ENCODE data around the gene MYO7A.

Gene MYO7A

DNA sequence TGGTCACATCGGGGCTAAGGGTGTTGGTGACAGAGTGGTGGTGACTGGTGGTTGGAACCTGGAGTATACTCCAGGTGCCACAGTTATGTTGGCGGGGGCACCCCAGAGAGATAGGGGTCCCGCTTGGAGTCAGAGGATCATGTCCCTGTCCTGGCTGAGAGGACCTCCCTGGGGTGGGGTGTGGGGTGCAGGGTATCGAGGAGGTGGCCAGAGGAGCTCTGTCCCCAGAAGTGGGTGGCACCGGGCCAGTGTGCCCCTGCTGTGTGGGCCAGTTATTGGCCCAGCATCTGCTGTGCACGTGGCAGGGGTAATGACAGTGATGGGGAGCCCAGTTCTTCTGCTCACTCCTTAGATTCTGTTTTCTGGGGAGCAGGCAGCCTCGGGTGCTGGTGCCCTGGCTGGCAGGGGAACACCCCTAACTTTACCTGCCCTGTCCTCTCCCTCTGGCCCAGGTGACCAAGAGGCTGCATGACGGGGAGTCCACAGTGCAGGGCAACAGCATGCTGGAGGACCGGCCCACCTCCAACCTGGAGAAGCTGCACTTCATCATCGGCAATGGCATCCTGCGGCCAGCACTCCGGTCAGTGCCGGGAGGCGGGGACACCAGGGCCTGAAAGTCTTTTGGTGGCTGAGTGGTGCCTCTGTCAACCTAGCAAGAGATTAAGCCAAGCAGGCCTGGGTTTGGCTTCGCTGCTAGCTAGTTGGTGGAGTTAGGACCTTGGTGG is 56.3 kb downstream of the MYO7A start:
- no peak for DNase-seq (ENCODE audit: low spot score)

- no peak for DNase-seq (ENCODE audit: low spot score)
Measured at GRCh38 chr11:77186302-77186701, 58.3 kb downstream of the MYO7A start.

DNA sequence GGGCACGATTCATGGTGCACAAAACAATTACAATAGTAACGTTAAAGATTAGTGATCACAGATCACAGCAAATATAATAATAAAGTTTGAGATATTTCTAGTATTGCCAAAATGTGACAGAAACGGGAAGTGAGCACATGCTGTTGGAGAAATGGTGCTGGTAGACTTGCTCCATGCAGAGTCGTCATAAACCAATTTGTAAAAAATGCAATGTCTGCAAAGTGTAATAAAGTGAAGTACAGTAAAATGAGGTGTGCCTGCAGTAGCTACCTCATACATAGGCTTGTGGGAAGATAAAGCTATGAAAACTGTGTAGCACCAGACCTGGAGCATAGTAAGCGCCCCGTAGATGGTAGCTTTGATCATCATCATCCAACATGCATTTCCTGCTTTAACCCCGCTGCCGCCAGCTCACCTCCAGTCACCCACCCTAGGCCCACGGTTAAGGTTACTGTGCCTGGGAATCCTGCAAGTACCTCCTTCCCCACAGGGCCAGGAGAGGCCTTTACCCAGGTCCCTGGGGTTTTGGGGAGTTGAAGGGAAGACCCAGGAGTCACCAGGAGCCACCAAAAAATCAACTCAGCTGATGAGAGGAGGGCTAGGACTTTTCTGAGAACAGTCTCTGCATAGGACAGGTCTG is 59.2 kb downstream of the MYO7A start:
- no peak for DNase-seq (ENCODE audit: low spot score)

- DNase-seq (ENCODE audit: low spot score): peak; percentile 72
Measured at GRCh38 chr11:77187776-77188632, 60.0 kb downstream of the MYO7A start.

DNA sequence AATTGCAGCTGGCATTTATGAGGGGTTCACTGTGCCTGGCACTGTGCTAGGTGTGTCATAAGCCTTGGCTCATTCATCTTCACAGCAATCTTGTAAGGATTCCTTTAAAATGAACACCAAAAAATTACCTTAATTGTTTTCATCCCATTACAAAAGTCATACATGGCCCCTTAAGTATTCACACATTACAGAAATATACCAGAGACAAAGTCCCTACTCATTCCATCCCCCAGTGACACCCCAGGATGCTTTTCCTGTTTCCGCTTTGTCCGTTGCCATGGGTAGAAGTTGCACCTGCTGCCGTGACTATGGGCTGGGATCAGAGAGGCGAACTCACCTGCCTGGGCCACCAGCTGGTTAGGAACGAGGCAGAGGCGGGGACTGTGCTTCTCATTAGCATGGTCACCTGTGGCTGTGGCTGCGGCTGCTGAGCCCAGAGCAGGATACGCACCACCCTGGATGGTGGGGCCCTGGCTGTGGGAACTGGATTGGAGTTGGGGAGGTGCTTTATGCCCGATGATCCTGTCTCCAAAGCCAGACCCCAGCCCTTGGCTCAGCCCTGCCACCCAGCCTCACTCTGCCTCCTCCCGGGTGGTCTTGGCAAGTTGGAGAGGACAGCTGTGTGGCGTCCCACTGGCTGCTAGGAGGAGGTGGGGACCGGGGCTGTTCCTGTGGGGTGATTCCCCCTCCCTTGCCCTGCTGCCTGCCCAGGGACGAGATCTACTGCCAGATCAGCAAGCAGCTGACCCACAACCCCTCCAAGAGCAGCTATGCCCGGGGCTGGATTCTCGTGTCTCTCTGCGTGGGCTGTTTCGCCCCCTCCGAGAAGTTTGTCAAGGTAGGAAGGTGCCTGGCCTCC is 60.8 kb downstream of the MYO7A start:
- DNase-seq (ENCODE audit: low spot score): no peak

- no peak for DNase-seq (ENCODE audit: low spot score)
Measured at GRCh38 chr11:77189588-77190210, 61.7 kb downstream of the MYO7A start.

DNA sequence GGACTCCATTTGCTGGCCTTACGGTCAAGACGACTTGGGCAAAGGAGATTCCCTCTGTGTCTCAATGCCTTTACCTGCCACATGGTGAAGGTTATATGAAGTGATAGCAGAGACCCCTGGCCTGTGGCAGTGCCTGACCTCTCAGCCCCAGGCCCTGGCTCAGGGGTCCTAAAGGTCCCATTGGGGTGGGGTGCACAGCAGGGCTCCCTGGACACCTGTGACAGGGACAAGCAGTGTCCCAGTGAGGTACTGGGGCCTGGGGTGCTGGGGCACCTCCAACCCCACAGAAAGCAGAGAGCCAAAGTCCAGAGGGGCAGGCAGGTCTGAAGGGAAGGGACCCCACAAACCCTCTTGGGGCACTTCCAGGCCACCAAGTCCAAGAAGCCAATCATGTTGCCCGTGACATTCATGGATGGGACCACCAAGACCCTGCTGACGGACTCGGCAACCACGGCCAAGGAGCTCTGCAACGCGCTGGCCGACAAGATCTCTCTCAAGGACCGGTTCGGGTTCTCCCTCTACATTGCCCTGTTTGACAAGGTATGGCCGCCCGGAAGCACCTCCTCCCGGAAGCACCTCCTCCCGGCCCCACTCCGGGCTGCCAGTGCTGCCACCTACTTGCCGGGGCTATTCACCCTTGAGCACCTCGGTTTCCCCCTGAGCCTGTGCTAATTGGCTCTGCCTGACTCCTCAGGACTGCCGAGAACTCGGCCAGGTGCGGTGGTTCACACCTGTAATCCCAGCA is 62.5 kb downstream of the MYO7A start:
- no peak for DNase-seq (ENCODE audit: low spot score)

DNA sequence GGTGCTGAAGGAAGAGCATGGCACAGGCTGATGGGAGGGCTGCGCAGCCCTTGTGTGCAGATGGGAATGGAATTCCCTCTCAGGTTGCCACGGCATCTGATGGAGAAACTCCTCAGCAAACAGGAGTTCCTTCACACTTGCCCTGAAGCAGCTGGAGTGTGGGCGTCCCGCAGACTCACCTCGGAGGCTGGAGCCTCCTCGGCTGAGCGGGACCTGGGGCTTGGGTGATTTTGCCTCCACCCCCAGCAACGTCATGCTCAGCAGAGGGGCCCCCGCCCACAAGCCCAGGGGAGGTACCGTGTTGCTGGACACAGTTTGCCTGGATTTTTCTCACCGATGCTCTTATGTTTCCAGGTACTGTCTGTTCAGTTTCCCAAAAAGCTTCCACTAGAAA is 63.4 kb downstream of the MYO7A start:
- no peak for DNase-seq (ENCODE audit: low spot score)

DNA sequence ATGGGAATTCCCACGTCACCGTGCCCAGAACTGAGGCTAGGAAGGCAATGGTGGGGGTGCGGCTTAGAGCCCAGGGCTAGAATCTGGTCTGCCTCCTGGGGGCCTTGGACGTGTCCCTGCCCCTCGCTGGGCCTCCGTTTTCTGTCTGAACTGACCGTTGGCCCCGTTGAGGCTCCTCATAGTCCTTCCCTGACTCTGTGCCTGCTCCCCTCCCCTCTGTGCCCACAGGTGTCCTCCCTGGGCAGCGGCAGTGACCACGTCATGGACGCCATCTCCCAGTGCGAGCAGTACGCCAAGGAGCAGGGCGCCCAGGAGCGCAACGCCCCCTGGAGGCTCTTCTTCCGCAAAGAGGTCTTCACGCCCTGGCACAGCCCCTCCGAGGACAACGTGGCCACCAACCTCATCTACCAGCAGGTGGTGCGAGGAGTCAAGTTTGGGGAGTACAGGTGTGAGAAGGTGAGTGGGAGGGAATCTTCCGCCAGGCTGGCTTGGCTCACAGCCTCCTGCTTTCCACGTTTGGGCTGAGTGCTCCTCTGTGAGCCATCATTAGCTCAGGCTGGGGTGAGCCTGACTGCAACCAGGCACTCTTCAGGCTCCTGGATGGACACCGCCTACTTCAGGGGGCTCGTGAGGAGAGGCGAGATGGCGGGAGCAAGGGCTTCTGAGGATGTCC is 63.9 kb downstream of the MYO7A start:
- DNase-seq (ENCODE audit: low spot score): peak; percentile 89

GRCh38 chr11:77193167-77193566 is 65.1 kb downstream of the MYO7A start:
- no peak for DNase-seq (ENCODE audit: low spot score)

DNA sequence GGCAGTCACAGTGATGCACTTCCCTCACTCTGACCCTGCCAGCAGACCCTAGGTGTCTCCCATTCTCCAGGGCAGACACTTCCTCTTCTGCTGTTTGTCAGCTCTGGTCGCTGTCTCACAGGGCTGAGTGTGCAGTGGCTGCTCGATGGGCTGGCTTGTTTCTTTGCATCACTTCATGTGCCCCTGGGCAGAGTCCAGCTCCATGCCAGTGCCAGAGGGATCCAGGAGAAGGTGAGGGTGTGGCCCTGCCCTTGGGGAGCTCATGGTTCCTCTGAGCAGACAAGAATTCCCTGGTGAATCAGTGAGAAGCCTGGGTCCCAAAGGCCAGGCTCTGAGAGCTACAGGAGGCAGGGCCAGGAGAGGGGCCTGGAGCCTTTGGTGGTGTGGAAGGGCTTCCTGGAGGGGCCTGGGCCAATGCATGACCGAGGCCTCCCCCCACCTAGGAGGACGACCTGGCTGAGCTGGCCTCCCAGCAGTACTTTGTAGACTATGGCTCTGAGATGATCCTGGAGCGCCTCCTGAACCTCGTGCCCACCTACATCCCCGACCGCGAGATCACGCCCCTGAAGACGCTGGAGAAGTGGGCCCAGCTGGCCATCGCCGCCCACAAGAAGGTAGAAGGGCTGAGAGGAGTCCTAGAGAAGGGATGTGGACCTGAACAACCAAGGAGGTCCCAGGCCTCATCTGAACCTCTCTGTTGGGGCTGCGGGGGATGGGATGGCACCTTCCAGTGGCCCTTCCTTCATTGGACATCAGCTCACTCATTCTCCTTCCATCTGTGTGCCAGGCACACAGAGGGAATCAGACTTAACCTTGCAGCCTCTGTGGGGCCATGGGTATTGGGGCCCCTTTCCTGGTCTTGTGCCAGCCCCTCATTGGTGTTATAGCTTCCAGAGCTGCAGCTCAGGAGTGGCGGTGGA is 66.1 kb downstream of the MYO7A start:
- DNase-seq (ENCODE audit: low spot score): no peak

DNA sequence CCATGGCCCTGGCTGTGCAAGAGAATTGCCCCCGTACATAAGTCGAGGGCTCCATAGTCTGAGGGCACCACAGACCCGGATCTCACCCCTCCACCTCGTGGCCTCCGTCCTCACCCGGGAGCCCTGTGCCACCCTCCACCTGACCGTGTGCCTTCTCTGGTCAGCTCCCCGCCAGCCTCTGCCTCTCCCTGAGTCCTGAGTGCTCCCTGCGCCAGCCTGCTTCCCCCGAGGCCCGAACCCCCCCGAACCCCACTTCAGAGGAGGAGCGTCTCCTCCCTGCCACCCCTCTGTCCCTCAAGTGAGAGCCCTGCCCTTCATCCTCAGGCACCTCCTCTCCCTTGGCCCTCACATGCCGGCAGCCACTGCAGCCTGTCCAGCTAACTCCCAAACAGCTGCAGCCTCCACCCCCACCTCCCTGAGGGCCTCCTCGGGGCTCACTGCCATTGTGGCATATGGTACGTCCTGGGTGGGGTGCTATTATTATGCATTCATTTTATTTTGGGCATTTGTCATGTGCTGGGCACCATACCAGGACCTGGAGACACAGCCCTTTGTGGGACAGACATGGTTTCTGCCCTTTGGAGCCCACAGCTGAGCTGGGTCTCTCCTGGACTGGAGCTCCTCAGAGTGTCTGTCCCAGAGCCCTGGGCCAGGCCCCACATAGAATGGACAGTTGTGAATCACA is 67.2 kb downstream of the MYO7A start:
- DNase-seq (ENCODE audit: low spot score): no peak

- no peak for DNase-seq (ENCODE audit: low spot score)
Measured at GRCh38 chr11:77196961-77197360, 68.9 kb downstream of the MYO7A start.

GRCh38 chr11:77197626-77198320 is 69.7 kb downstream of the MYO7A start:
- DNase-seq (ENCODE audit: low spot score): no peak

DNA sequence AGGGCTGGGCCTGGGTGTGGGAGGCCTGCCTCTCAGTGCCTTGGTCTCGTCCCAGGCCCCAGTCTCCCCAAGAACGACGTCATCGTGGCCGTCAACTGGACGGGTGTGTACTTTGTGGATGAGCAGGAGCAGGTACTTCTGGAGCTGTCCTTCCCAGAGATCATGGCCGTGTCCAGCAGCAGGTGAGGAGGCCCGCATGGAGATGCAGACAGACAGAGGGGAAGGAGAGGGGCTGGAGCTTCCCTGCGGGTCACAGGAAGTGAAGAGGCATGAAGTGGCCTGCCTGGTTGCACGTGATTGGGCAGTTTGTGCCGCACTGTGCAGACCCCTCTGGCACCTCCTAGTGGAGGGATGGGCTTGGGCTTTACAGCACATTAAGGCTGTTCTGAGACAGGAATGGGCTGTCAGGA is 70.4 kb downstream of the MYO7A start:
- no peak for DNase-seq (ENCODE audit: low spot score)

DNA sequence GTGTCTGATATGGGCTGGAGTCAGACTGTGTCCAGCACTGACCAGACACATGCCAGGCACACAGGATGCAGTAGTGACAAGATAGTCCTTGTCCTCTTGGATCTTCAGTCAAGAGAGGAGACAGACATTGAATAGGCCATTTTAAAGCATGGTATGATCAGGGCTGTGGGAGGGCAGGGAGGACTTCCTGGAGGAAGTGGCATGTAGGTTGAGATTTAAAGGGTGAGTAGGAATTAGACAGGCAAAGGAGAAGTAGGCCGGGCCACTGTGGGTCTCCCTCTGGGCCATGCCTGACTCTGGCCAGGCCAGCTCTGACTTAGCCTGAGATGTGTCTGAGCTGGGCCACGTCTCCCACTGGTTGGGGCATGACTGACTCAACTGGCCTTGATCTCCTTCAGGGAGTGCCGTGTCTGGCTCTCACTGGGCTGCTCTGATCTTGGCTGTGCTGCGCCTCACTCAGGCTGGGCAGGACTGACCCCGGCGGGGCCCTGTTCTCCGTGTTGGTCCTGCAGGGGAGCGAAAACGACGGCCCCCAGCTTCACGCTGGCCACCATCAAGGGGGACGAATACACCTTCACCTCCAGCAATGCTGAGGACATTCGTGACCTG is 71.2 kb downstream of the MYO7A start:
- DNase-seq (ENCODE audit: low spot score): no peak

Data from LoVo (cell line).